Activated CD4-positive, CD25-positive, alpha-beta regulatory T cell (primary cell): ENCODE measurements around the gene ADAMTS12.
"Not testable (repeated sequence)": the region's sequence is repeated elsewhere in the genome, so short reads cannot be mapped to it uniquely, and the experiment has no call there.

Source experiments
- DNase-seq, 4 experiments: peaks; one replicate each; lab custom pipeline; 2025; lab: John Stamatoyannopoulos, UW

Gene ADAMTS12, protein sequence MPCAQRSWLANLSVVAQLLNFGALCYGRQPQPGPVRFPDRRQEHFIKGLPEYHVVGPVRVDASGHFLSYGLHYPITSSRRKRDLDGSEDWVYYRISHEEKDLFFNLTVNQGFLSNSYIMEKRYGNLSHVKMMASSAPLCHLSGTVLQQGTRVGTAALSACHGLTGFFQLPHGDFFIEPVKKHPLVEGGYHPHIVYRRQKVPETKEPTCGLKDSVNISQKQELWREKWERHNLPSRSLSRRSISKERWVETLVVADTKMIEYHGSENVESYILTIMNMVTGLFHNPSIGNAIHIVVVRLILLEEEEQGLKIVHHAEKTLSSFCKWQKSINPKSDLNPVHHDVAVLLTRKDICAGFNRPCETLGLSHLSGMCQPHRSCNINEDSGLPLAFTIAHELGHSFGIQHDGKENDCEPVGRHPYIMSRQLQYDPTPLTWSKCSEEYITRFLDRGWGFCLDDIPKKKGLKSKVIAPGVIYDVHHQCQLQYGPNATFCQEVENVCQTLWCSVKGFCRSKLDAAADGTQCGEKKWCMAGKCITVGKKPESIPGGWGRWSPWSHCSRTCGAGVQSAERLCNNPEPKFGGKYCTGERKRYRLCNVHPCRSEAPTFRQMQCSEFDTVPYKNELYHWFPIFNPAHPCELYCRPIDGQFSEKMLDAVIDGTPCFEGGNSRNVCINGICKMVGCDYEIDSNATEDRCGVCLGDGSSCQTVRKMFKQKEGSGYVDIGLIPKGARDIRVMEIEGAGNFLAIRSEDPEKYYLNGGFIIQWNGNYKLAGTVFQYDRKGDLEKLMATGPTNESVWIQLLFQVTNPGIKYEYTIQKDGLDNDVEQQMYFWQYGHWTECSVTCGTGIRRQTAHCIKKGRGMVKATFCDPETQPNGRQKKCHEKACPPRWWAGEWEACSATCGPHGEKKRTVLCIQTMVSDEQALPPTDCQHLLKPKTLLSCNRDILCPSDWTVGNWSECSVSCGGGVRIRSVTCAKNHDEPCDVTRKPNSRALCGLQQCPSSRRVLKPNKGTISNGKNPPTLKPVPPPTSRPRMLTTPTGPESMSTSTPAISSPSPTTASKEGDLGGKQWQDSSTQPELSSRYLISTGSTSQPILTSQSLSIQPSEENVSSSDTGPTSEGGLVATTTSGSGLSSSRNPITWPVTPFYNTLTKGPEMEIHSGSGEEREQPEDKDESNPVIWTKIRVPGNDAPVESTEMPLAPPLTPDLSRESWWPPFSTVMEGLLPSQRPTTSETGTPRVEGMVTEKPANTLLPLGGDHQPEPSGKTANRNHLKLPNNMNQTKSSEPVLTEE (N-terminal part only)

DNA sequence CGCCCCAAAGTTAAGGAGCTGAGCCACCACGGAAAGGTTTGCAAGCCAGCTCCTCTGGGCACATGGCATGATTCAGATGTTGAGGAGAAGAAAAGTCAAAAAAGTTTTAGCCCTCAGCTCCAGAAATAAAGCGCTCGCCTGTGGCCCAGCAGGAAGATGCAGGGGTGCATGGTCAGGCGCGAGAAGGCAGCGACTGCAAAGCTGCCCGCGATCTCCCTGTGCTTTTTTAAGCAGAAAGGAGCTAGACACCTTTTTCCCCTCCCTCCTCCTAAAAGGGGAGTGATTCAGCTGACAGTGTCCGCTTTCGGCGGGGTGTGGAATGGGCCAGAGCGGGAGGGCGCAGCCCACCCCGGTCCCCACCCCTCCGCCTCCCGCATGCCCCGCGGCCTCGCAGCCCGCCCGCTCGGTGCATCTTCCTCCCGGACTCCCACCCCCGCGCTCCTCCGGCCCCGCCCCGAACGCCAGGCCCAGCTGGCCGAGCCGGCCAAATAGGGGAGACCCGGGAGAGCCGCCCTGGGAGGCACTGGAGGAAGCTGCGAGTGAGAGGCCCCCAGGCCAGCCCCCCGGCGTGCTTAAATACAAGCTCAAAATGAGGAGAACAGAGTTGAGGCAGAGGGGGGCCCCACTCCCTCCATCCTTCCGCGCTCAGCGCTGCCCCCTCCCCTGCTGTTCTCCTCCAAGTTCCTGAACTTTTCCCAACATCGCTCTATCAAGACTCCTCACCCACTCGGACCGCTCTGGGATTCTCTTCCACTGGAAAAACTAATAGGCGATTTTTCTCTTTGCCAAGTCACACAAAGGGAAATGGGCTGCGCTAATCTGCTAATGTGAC lies at the start of gene ADAMTS12:
Gene ADAMTS12 (minus strand): TSS at position 203 of the 832 bp plus-strand sequence. CDS start 134 bp downstream, at position 69.
- peak in 1 of 4 experiments; percentile 1 for DNase-seq

DNA sequence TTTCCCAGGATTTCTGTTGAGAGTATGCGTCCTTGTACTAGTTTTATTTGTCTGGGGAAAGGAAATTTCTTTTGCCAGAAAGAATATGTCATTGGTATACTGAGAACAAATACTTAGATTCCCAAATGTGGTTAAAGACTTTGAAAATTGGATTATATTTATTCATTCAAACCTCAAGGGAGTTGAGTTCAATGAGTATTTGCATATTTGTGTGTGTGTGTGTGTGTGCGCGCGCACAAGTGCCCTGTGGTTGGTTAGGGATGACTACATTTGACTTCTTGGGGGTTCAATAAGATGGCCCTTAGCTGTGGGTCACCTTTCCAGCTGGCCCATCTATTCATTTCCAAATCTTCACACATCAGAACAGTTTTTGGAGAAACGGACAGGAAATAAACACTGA lies 49.3 kb upstream of the ADAMTS12 start:
- no peak for DNase-seq

DNA sequence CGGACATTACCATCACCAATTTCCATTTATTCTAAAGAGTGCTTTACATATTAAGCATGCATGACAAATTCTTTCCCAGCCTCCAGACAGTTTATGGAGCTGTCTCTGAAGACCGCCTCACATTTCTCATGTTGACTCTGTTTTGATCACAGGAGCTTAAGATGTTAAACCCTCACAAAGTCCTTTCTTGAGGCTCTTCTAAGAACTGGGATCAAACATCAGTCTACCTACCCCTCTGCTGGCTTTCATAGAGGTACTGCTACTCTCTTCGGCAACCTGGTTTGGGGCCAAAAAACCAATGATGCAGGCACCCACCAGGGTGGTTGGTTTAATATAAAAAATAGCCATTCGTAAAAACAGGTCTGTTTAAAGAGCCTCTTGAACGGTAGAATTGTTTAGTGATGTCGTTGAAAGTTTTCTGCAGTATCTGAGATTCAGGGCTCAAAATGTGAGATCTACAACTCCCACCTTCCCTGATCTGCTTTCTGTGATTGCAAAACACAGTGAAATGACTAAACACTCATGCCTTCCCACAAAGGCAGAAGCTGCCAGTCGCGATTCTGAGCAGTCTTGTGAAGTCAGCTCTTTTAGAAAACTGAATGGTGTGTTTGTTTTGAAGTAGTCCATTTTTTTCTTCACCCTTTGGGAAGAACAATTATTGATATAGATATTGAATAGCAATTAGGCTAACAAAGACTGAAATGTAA lies 47.9 kb upstream of the ADAMTS12 start:
- DNase-seq = no peak

DNA sequence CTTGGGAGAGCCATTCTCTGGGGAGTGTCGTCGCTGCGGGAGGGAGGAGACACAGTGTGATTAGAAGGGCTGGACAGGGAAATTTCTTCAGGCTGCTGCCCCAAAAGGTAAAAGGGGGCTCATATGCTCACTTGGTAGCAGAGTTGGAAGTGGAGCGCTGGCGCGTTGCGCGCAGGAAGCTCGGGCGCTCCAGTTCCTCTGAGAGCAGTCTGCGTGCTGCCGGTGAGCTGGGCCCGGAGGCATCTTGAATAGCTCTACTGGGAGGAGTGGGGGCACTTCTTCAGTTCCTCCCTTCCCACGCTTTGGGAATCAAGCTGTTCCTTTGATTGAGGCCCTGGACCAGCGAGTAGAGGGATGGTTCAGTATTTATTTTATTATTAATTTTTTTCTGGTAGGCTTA lies 47.1 kb upstream of the ADAMTS12 start:
- DNase-seq = no peak

DNA sequence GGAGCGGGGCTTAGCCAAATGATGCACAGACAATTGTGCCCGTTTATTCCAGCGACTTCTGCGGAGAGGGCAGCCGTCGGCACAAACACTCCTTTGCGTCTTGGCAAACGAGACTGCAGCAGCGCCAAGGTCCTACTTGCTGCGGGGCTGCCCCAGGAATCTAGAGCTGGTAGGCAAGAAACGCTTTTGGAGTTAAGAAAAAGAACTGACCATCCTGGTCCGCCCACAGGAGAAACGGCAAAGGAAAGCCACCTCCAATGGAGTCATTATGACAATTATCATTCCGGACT lies 46.7 kb upstream of the ADAMTS12 start:
- no peak for DNase-seq

DNA sequence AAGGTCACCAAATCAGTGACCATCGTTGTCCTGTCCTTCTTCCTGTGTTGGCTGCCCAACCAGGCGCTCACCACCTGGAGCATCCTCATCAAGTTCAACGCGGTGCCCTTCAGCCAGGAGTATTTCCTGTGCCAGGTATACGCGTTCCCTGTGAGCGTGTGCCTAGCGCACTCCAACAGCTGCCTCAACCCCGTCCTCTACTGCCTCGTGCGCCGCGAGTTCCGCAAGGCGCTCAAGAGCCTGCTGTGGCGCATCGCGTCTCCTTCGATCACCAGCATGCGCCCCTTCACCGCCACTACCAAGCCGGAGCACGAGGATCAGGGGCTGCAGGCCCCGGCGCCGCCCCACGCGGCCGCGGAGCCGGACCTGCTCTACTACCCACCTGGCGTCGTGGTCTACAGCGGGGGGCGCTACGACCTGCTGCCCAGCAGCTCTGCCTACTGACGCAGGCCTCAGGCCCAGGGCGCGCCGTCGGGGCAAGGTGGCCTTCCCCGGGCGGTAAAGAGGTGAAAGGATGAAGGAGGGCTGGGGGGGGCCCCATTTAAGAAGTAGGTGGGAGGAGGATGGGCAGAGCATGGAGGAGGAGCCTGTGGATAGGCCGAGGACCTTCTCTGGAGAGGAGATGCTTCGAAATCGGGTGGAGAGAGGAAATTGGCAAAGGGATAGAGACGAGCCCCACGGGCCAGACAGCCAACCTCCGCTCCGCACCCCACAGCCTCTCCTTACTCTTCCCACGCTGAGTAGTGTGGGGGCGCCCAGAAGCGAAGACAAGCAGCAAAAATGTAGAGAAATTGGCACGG lies 46.1 kb upstream of the ADAMTS12 start:
- DNase-seq = no peak

DNA sequence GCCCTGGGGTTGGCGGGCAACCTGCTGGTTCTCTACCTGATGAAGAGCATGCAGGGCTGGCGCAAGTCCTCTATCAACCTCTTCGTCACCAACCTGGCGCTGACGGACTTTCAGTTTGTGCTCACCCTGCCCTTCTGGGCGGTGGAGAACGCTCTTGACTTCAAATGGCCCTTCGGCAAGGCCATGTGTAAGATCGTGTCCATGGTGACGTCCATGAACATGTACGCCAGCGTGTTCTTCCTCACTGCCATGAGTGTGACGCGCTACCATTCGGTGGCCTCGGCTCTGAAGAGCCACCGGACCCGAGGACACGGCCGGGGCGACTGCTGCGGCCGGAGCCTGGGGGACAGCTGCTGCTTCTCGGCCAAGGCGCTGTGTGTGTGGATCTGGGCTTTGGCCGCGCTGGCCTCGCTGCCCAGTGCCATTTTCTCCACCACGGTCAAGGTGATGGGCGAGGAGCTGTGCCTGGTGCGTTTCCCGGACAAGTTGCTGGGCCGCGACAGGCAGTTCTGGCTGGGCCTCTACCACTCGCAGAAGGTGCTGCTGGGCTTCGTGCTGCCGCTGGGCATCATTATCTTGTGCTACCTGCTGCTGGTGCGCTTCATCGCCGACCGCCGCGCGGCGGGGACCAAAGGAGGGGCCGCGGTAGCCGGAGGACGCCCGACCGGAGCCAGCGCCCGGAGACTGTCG lies 45.4 kb upstream of the ADAMTS12 start:
- DNase-seq = no peak

DNA sequence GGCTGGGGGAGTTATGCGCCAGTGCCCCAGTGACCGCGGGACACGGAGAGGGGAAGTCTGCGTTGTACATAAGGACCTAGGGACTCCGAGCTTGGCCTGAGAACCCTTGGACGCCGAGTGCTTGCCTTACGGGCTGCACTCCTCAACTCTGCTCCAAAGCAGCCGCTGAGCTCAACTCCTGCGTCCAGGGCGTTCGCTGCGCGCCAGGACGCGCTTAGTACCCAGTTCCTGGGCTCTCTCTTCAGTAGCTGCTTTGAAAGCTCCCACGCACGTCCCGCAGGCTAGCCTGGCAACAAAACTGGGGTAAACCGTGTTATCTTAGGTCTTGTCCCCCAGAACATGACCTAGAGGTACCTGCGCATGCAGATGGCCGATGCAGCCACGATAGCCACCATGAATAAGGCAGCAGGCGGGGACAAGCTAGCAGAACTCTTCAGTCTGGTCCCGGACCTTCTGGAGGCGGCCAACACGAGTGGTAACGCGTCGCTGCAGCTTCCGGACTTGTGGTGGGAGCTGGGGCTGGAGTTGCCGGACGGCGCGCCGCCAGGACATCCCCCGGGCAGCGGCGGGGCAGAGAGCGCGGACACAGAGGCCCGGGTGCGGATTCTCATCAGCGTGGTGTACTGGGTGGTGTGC lies 44.7 kb upstream of the ADAMTS12 start, which contains the start of gene RXFP3:
Gene RXFP3 (plus strand): TSS at position 6 of the 636 bp plus-strand sequence. CDS start 355 bp downstream, at position 361.
- no peak for DNase-seq

DNA sequence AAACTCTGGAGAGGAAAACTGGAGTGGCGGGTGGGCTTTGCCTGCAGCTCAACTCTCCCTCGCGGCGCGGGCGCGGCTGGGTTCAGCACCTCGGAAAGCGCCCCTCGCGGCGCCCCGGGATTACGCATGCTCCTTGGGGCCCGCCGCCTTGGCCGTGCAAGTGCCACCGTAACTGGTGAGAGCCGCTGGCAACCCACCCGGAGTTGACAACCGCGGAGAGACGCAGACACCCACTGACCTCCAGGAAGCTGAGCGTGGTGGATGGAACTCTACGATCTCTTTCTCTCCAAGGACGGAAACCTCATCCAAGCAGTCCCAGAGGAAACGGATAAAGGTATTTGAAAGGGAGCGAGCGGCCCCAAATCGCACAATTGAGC lies 44.2 kb upstream of the ADAMTS12 start:
- DNase-seq = no peak

DNA sequence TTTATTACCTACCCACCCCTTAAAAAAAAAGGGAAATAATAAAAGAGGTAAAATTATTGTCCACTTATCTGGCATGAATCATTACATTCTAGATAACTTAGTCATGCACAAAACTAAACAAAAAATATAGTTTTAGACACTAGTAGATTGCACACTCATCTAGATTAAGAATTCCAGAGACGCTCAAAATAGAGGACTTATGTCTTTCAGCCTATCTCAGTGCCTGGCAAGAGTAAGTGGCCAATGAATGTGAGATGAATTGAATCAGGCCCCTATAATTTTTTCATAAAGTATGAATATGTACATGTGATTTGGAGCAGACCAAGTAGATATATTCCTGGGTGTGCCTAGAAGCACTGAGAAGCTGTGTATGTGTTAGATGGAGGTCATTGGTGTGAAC lies 42.4 kb upstream of the ADAMTS12 start:
- no peak for DNase-seq

DNA sequence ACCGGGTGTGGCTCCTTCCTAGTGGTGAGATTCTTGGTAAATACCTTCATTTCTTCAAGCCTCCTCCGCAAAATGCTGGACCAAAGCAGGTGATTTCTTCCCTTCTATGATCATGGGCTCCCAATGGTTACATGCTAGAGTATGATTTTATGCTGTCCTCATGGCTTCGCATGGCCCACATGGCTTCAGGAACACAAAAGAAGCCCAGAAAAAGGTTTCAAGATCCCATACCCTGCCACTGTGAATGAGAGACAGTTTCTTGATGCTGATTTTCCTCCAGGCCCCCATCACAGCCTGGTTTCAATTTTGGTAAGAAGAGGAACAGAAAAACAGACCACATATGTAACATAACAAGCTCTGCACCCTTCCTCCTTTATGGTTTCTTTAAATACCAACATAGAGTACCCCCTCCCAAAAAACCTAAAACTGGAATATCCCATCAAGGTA lies 42.0 kb upstream of the ADAMTS12 start:
- DNase-seq = no peak

DNA sequence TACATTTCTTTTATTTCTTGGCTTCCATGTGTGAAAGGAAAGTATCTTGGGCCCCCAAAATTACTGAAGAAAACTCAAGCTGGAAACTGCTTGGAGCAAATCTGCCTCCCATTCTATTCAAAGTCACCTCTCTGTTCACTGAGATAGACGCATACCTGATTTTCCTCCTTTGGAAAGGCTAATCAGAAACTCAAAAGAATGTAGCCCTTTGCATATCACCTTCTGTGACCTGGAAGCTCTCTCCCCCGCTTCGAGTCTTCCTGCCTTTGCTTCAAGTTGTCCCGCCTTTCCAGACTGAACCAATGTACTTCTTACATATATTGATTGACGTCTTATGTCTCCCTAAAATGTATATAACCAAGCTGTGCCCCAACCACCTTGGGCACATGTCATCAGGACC lies 39.3 kb upstream of the ADAMTS12 start:
- no peak for DNase-seq

DNA sequence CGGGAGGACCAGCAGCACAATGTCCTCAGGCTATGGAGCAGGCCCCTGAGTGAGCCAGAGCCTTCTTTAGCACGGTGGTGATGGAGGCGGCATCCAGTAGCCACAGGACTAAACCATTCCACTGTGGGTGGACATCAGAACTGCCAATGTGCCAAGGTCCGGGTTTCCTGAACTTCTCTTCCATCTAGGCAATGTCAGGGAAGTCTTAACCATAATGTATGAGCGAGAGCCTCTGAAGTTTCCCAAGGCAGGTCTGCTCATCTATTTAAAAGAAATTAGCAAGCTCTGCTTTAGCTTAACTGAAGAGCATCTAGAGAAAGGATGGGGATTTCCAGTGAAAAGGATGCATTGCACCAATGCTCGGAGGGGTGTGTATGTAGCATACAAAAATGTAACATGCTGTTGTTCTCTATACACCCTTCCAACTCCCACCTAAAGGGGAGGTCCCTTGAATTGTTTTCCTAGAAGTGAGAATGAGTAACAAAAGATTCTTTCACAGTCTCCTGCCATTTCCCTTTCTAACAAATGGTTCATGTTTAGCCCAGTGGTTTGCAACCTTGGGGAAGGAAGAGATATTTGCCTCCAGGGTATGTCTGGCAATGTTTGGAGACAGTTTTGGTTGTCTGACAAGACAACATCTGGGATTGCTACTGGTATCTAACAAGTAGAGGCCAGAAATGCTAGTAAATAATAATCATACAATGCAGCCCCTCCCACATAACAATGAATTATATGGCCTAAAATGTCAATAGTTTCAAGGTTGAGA lies 38.3 kb upstream of the ADAMTS12 start:
- no peak for DNase-seq

DNA sequence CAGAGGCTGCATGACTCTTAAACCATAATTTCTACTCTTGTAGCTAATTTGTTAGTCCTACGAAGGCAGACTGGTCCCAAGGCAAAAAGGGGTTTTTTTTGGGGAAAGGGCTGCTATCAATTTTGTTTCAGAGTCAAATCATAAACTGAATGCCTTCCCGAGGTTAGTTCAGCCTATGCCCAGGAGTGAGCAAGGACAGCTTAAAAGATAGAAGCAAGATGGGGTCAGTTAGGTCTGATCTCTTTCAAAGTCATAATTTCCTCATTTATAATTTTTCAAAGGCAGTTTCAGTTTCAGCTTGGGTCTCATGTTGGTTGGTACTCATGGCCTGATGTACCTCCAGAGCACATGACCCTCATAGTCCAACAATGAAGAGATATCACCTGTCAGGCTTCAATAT lies 36.5 kb upstream of the ADAMTS12 start:
- DNase-seq = no peak

DNA sequence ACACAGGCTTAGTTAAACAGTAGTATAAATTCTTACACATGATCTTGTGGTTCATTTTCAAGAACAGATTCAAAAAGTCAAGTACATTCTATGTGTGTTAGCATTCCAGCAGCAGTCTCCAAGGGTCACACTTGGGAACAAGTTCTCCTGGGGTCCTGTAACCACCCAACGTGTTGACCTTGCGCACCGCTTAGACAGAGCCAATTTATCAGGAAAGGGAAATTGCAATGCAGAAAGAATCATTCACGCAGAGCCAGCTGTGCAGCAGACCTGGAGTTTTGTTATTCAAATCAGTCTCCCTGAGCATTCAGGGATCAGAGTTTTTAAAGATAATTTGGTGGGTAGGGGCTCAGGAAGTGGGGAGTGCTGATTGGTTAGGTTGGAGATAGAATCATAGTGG lies 35.9 kb upstream of the ADAMTS12 start:
- no peak for DNase-seq

DNA sequence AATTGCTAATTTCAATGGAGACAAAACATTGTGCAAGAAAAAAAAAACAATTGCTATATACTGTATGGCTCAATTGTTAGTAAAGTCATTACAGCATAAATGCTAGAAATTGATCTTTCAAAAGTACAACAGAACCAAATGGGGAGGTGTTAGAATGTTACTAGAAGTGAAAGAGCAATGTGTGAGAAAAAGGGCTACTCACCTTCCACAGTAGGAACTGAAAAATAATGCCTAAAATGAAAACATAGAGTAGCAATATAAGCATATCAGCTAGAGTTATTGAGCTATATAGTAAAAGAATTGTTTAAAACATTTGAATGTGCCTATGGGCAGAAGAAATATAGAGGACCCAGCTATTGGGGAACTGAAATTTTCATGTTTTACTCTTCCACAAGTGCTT lies 33.5 kb upstream of the ADAMTS12 start:
- no peak for DNase-seq

DNA sequence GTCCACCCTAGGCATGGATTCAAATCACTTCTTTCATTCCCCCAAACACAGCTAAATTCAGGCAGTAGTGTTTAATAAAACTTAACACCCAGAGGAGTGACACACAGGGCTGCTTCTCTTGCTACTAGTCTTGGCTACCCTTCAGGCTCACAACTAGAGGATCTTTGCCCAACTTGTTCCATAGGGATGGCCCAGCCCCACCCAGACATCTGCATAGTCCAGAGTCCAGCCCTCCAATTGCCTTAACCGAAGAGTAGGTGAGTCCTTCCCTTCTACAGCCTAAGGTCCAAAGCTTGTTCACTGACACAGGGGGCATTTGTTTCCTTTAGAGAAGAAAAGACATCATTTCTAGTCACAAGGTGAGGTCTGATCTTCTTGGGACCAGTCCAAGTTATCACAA lies 29.2 kb upstream of the ADAMTS12 start:
- no peak for DNase-seq

DNA sequence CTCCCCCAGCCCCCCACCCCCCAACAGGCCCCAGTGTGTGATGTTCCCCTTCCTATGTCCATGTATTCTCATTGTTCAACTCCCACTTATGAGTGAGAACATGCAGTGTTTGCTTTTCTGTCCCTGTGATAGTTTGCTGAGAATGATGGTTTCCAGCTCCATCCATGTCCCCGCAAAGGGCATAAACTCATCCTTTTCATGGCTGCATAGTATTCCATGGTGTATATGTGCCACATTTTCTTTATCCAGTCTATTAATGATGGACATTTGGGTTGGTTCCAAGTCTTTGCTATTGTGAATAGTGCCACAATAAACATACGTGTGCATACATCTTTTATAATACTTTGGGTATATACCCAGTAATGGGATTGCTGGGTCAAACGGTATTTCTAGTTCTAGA lies 23.1 kb upstream of the ADAMTS12 start:
- DNase-seq = not testable (repeated sequence)
